ENCODE data around the gene ABHD12B. TPM values are rescaled to one million over a fixed set of nuclear protein-coding genes. Genes with fewer than 3 reads are reported as not detected.
A peak's percentile ranks its signal among the peaks of the same experiment; 100 is the strongest.
"Not testable (repeated sequence)": the region's sequence is repeated elsewhere in the genome, so short reads cannot be mapped to it uniquely, and the experiment has no call there.

Gene ABHD12B
- total RNA-seq, 1 donor from 2014 or later = not detected

DNA sequence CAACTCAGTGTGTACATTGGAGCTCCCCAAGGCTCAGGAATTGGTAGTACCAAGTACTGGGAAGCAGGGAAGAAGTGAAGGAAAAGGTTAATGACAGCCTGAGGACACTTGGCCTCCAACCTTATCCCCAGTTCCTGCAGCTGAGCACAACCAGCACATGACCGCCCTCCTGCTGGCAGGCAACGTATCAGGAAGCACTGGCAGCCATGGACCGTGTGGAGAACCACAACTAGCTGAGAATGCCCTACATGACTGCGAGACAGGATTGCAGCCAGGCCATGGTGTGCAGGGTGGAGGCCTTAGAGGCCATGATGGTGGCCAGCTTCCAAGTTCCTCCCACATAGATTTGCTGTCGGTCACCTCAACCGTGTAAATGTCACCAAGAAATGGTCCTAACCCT, 45.6 kb downstream of the ABHD12B start:
- no peak overlapping the region for H3K27ac ChIP-seq (ENCODE audit: low read depth, low read length)
- Mint-ChIP-seq H3K27me3 (ENCODE audit: low read depth, unreplicated experiment) (no peaks in the 10 kb centered on the region), H3K36me3 (ENCODE audit: low read depth, unreplicated experiment) (peaks cover 33% of the 10 kb centered on the region), H3K9me3 (ENCODE audit: unreplicated experiment) (no peaks in the 10 kb centered on the region), H3K27ac (ENCODE audit: unreplicated experiment) (no peak overlapping the region), H3K4me1 (ENCODE audit: low read depth, unreplicated experiment) (peaks cover 13% of the 10 kb centered on the region), H3K4me3 (ENCODE audit: unreplicated experiment) (no peak overlapping the region)
- no peak for DNase-seq (ENCODE audit: low read depth)
- TF ChIP-seq, protein P1, sequence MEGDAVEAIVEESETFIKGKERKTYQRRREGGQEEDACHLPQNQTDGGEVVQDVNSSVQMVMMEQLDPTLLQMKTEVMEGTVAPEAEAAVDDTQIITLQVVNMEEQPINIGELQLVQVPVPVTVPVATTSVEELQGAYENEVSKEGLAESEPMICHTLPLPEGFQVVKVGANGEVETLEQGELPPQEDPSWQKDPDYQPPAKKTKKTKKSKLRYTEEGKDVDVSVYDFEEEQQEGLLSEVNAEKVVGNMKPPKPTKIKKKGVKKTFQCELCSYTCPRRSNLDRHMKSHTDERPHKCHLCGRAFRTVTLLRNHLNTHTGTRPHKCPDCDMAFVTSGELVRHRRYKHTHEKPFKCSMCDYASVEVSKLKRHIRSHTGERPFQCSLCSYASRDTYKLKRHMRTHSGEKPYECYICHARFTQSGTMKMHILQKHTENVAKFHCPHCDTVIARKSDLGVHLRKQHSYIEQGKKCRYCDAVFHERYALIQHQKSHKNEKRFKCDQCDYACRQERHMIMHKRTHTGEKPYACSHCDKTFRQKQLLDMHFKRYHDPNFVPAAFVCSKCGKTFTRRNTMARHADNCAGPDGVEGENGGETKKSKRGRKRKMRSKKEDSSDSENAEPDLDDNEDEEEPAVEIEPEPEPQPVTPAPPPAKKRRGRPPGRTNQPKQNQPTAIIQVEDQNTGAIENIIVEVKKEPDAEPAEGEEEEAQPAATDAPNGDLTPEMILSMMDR (IDR thresholded peaks at IDR 0.05; ENCODE audit: insufficient read depth, low read depth, low read length) = no peak
- TF ChIP-seq EZH2 (IDR thresholded peaks at IDR 0.05; ENCODE audit: insufficient read depth, low read length) = no peak
- H4K20me1 ChIP-seq (ENCODE audit: insufficient read depth, low read length) = no peaks in the 10 kb centered on the region
- H2AFZ ChIP-seq (ENCODE audit: low read depth, low read length) = no peak overlapping the region
- H3K4me1 ChIP-seq (ENCODE audit: insufficient read depth, low read length) = peaks cover 10% of the 10 kb centered on the region
- no peaks in the 10 kb centered on the region for H3K9me3 ChIP-seq (ENCODE audit: insufficient read depth, low read depth, low read length)
- H3K4me2 ChIP-seq (ENCODE audit: low read length) = no peak overlapping the region
- H3K4me3 ChIP-seq (ENCODE audit: insufficient read depth, low read depth, low read length) = no peak overlapping the region
- H3K79me2 ChIP-seq (ENCODE audit: insufficient read depth, low read length) = no peaks in the 10 kb centered on the region
- no peak overlapping the region for H3K9ac ChIP-seq (ENCODE audit: low read length)
- H3K27me3 ChIP-seq (ENCODE audit: insufficient read depth, low read length) = no peaks in the 10 kb centered on the region
- FAIRE-seq = no peak
- H3K36me3 ChIP-seq (ENCODE audit: insufficient read depth, low read length) = peaks cover 4% of the 10 kb centered on the region

DNA sequence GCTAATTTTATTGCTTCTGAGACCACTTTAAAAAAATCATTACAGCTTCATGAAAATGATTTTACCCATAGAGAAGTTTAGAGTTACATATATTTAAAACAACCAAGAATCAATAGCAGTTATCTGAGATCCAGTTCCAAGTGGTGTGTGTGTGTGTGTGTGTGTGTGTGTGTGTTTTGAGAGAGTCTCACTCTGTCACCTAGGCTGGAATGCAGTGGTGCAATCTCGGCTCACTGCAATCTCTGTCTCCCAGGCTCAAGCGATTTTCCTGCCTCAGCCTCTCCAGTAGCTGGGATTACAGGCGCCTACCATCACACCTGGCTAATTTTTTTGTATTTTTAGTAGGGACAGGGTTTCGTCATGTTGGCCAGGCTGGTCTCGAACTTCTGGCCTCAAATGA, 47.7 kb downstream of the ABHD12B start:
- H2AFZ ChIP-seq (ENCODE audit: low read depth, low read length); H3K4me3 Mint-ChIP-seq (ENCODE audit: unreplicated experiment); H3K9me3 Mint-ChIP-seq (ENCODE audit: unreplicated experiment); H3K79me2 ChIP-seq (ENCODE audit: insufficient read depth, low read length); DNase-seq (ENCODE audit: low read depth); FAIRE-seq; H4K20me1 ChIP-seq (ENCODE audit: insufficient read depth, low read length); H3K27ac ChIP-seq (ENCODE audit: low read depth, low read length); H3K9me3 ChIP-seq (ENCODE audit: insufficient read depth, low read depth, low read length); H3K27me3 Mint-ChIP-seq (ENCODE audit: low read depth, unreplicated experiment); H3K27ac Mint-ChIP-seq (ENCODE audit: unreplicated experiment); H3K27me3 ChIP-seq (ENCODE audit: insufficient read depth, low read length); H3K36me3 ChIP-seq (ENCODE audit: insufficient read depth, low read length); H3K4me2 ChIP-seq (ENCODE audit: low read length); H3K4me3 ChIP-seq (ENCODE audit: insufficient read depth, low read depth, low read length); H3K9ac ChIP-seq (ENCODE audit: low read length): not testable (repeated sequence)
- Mint-ChIP-seq H3K4me1 (ENCODE audit: low read depth, unreplicated experiment) (peaks cover 13% of the 10 kb centered on the region), H3K36me3 (ENCODE audit: low read depth, unreplicated experiment) (peaks cover 32% of the 10 kb centered on the region)
- H3K4me1 ChIP-seq (ENCODE audit: insufficient read depth, low read length) = peaks cover 10% of the 10 kb centered on the region

DNA sequence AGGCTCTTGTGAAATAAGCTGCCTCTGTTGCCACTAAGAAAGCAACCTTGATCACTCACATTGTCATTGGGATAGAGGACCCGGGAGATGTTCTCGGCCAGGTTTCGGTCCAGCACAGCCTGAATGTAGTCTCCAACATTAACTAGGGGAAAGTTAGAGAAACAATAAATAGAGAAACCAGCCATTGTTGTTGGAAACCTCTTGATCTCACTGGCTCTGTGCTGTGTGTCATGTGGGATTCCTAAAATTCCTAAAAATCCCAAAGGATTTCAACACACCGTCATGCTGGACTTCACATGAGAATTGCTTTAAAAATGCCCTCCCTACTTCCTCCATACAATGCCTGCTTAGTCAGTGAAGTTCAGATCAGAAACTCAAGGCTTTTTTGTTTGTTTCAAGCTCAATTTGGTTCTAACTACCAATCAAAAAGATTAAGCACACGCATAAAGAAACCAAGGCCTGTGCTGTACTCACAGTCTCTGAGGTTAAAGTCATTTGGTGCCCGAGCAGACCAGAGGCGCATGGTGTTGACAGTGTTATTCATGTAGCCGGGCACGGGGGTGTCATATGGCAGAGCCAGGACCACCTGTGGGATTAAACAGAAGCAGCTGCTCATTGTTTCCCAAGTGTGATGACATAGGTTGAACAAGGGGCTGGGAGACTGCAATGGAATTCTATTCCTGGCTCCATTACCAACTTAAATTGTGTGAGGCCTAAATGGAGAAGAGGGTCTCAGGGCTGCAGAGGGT, 48.8 kb downstream of the ABHD12B start:
- Histone ChIP-seq H3K4me1 (ENCODE audit: insufficient read depth, low read length) (peaks cover 10% of the 10 kb centered on the region), H3K9ac (ENCODE audit: low read length) (peak overlapping the region; percentile 50), H3K9me3 (ENCODE audit: insufficient read depth, low read depth, low read length) (no peaks in the 10 kb centered on the region), H3K27me3 (ENCODE audit: insufficient read depth, low read length) (no peaks in the 10 kb centered on the region), H3K4me3 (ENCODE audit: insufficient read depth, low read depth, low read length) (peak overlapping the region; percentile 18), H3K36me3 (ENCODE audit: insufficient read depth, low read length) (no peaks in the 10 kb centered on the region), H3K4me2 (ENCODE audit: low read length) (peak overlapping the region; percentile 74), H2AFZ (ENCODE audit: low read depth, low read length) (peak overlapping the region; percentile 62), H3K27ac (ENCODE audit: low read depth, low read length) (peak overlapping the region; percentile 75), H4K20me1 (ENCODE audit: insufficient read depth, low read length) (no peaks in the 10 kb centered on the region), H3K79me2 (ENCODE audit: insufficient read depth, low read length) (no peaks in the 10 kb centered on the region)
- H3K27ac Mint-ChIP-seq (ENCODE audit: unreplicated experiment) = peak overlapping the region; percentile 80
- peaks cover 28% of the 10 kb centered on the region for H3K36me3 Mint-ChIP-seq (ENCODE audit: low read depth, unreplicated experiment)
- no peaks in the 10 kb centered on the region for H3K9me3 Mint-ChIP-seq (ENCODE audit: unreplicated experiment)
- DNase-seq (ENCODE audit: low read depth) = peak; percentile 90
- peak; percentile 74 for FAIRE-seq
- H3K4me1 Mint-ChIP-seq (ENCODE audit: low read depth, unreplicated experiment) = peaks cover 13% of the 10 kb centered on the region
- no peak for TF ChIP-seq EZH2 (IDR thresholded peaks at IDR 0.05; ENCODE audit: insufficient read depth, low read length)
- TF ChIP-seq, protein P1 (IDR thresholded peaks at IDR 0.05; ENCODE audit: insufficient read depth, low read depth, low read length) = no peak
- H3K27me3 Mint-ChIP-seq (ENCODE audit: low read depth, unreplicated experiment) = no peaks in the 10 kb centered on the region
- H3K4me3 Mint-ChIP-seq (ENCODE audit: unreplicated experiment) = peak overlapping the region; percentile 10
